H1 (cell line): Measurements from ENCODE around the gene CXCL11. TPM values are rescaled to one million over a fixed set of nuclear protein-coding genes. Genes with fewer than 3 reads are reported as not detected.

Source experiments
- CTCF ChIA-PET: fragments of 300-600 bp; sonication (Branson Sonifier 250); formaldehyde crosslinking; loops from one replicate; lab custom pipeline; 2021; ENCODE audit not compliant: partially characterized antibody; lab: Charles Lee
- POLR2A ChIA-PET: fragments of 300-600 bp; sonication (Branson Sonifier 250); formaldehyde crosslinking; loops from one replicate; lab custom pipeline; 2021; ENCODE audit warnings: inconsistent platforms; ENCODE audit not compliant: partially characterized antibody; lab: Charles Lee
- DNase-seq, 2 experiments: peaks; one replicate each; pipeline versions ENCODE4 v3.0.0 to v3.0.0-alpha.2; 2010 to 2022; ENCODE audit warnings: low spot score in 2 of 2, low read depth in 1 of 2, mixed read lengths in 1 of 2
- FAIRE-seq: peaks from 2 replicates; lab custom pipeline; 2011; peaks lifted over from hg19 to GRCh38; lab: Jason Lieb, UNC
- H2AFZ ChIP-seq: 2 replicates; pipeline ENCODE4 v1.8.1; 2012; ENCODE audit warnings: low read length, inconsistent platforms
- H2AK5ac ChIP-seq: 2 replicates; pipeline ENCODE4 v1.6.1; 2013; ENCODE audit warnings: low read depth, low read length
- H2BK120ac ChIP-seq: replicated peaks from 2 replicates; pipeline ENCODE3; 2013; ENCODE audit warnings: low read depth, low read length, inconsistent platforms
- H2BK12ac ChIP-seq: 2 replicates; pipeline ENCODE4 v1.6.1; 2013; ENCODE audit warnings: low read depth, low read length
- H2BK15ac ChIP-seq: 2 replicates; pipeline ENCODE4 v1.6.1; 2013; ENCODE audit warnings: low read length
- H2BK20ac ChIP-seq: 2 replicates; pipeline ENCODE4 v1.6.1; 2013; ENCODE audit warnings: low read length
- H2BK5ac ChIP-seq: 2 replicates; pipeline ENCODE4 v1.6.1; 2013; ENCODE audit warnings: low read depth, low read length
- H3K14ac ChIP-seq: 2 replicates; pipeline ENCODE4 v1.6.1; 2013; ENCODE audit warnings: inconsistent platforms; ENCODE audit not compliant: insufficient read length
- H3K18ac ChIP-seq: 2 replicates; pipeline ENCODE4 v1.6.1; 2013; ENCODE audit warnings: low read length; ENCODE audit errors: extremely low read depth
- H3K23ac ChIP-seq: 2 replicates; pipeline ENCODE4 v1.6.1; 2013; ENCODE audit warnings: inconsistent platforms; ENCODE audit not compliant: insufficient read length
- H3K23me2 ChIP-seq: 2 replicates; pipeline ENCODE4 v1.6.1; 2013; ENCODE audit warnings: low read depth, low read length
- H3K27ac ChIP-seq: 2 replicates; pipeline ENCODE4 v1.6.1; 2011; ENCODE audit warnings: low read depth, low read length, inconsistent platforms
- H3K27me3 ChIP-seq, 4 experiments: replicated peaks in 1 of 4; 1 replicate in 1 of 4; 2 replicates in 3 of 4; pipeline versions ENCODE4 v1.6.1 to v1.8.1; 2011 to 2013; ENCODE audit warnings: low read length in 3 of 4, mild to moderate bottlenecking in 3 of 4, inconsistent platforms in 2 of 4, mixed read lengths in 2 of 4, moderate library complexity in 1 of 4; ENCODE audit not compliant: control insufficient read depth in 3 of 4, insufficient read depth in 3 of 4; ENCODE audit errors: extremely low read depth in 1 of 4
- H3K36me3 ChIP-seq, 4 experiments: 2 replicates each; pipeline versions ENCODE4 v1.6.1 to v1.8.1; 2011 to 2013; ENCODE audit warnings: mild to moderate bottlenecking in 4 of 4, low read length in 3 of 4, moderate library complexity in 2 of 4, control low read depth in 1 of 4, inconsistent platforms in 1 of 4; ENCODE audit not compliant: insufficient read depth in 4 of 4, control insufficient read depth in 2 of 4
- H3K4ac ChIP-seq: replicated peaks from 2 replicates; pipeline ENCODE3; 2013; ENCODE audit warnings: low read length, low read depth, mixed read lengths, inconsistent platforms; ENCODE audit not compliant: insufficient read length
- H3K4me1 ChIP-seq, 4 experiments: replicated peaks in 1 of 4; 1 replicate in 1 of 4; 2 replicates in 3 of 4; pipeline versions ENCODE4 v1.6.1 to v1.8.1; 2011 to 2013; ENCODE audit warnings: low read length in 3 of 4, inconsistent platforms in 2 of 4, mixed read lengths in 1 of 4; ENCODE audit not compliant: insufficient read depth in 4 of 4, control insufficient read depth in 3 of 4
- H3K4me2 ChIP-seq, 2 experiments: 2 replicates each; pipeline versions ENCODE4 v1.6.1 to v1.8.1; 2011 to 2013; ENCODE audit warnings: low read depth in 2 of 2, low read length in 2 of 2, control low read depth in 1 of 2, inconsistent platforms in 1 of 2, mild to moderate bottlenecking in 1 of 2; ENCODE audit not compliant: insufficient read depth in 1 of 2
- H3K4me3 ChIP-seq, 4 experiments: fragments of 200-600, 300-600 bp in 1 of 4; sonication (generic), shearing (Covaris generic), sonication (Bioruptor Twin) in 1 of 4; 2 replicates each; pipeline versions ENCODE4 v1.5.1 to v1.8.1; 2011 to 2016; ENCODE audit warnings: low read length in 4 of 4, low read depth in 3 of 4, control low read depth in 2 of 4, inconsistent platforms in 2 of 4, mild to moderate bottlenecking in 2 of 4, mixed read lengths in 1 of 4, moderate library complexity in 1 of 4; ENCODE audit not compliant: insufficient read depth in 2 of 4; ENCODE audit errors: extremely low read depth in 1 of 4
- H3K56ac ChIP-seq: replicated peaks from 2 replicates; pipeline ENCODE3; 2013; ENCODE audit warnings: low read depth, mild to moderate bottlenecking, mixed read lengths, low read length, inconsistent platforms; ENCODE audit not compliant: insufficient read length
- H3K79me1 ChIP-seq: 2 replicates; pipeline ENCODE4 v1.6.1; 2013; ENCODE audit warnings: low read depth, low read length, control low read depth
- H3K79me2 ChIP-seq, 2 experiments: 2 replicates each; pipeline versions ENCODE4 v1.6.1 to v1.8.1; 2012 to 2013; ENCODE audit warnings: low read length in 2 of 2, mild to moderate bottlenecking in 2 of 2, inconsistent platforms in 1 of 2; ENCODE audit not compliant: insufficient read depth in 2 of 2, control insufficient read depth in 1 of 2
- H3K9ac ChIP-seq, 4 experiments: replicated peaks in 1 of 4; 1 replicate in 1 of 4; 2 replicates in 3 of 4; pipeline versions ENCODE4 v1.6.1 to v1.8.1; 2011 to 2013; ENCODE audit warnings: low read depth in 3 of 4, low read length in 3 of 4, control low read depth in 2 of 4, mild to moderate bottlenecking in 2 of 4, moderate library complexity in 2 of 4, inconsistent platforms in 1 of 4; ENCODE audit errors: extremely low read depth in 1 of 4
- H3K9me3 ChIP-seq, 2 experiments: 2 replicates each; pipeline versions ENCODE4 v1.6.1 to v1.8.1; 2012 to 2013; ENCODE audit warnings: mild to moderate bottlenecking in 2 of 2, moderate library complexity in 2 of 2, control low read depth in 1 of 2, inconsistent platforms in 1 of 2, low read depth in 1 of 2, low read length in 1 of 2, mixed read lengths in 1 of 2; ENCODE audit not compliant: insufficient read depth in 2 of 2
- H4K20me1 ChIP-seq, 2 experiments: replicated peaks in 1 of 2; 2 replicates each; pipeline versions ENCODE3 to v1.8.1; 2011 to 2013; ENCODE audit warnings: inconsistent platforms in 2 of 2, low read length in 2 of 2, mild to moderate bottlenecking in 1 of 2; ENCODE audit not compliant: insufficient read depth in 2 of 2, control insufficient read depth in 1 of 2
- H4K5ac ChIP-seq: 2 replicates; pipeline ENCODE4 v1.6.1; 2013; ENCODE audit warnings: low read length, low read depth, mixed read lengths, inconsistent platforms; ENCODE audit not compliant: insufficient read length
- H4K8ac ChIP-seq: 2 replicates; pipeline ENCODE4 v1.8.0; 2013; ENCODE audit warnings: mild to moderate bottlenecking, moderate library complexity, low read length, inconsistent platforms; ENCODE audit not compliant: insufficient read depth; ENCODE audit errors: extremely low read depth
- H4K91ac ChIP-seq: replicated peaks from 2 replicates; pipeline ENCODE3; 2013; ENCODE audit warnings: low read length, mixed read lengths, inconsistent platforms; ENCODE audit not compliant: insufficient read length
- ASH2L ChIP-seq: fragments of 200-600, 300-600 bp; sonication (generic); IDR thresholded peaks from one replicate; pipeline ENCODE4 v1.7.1; 2017; ENCODE audit warnings: low read length
- BACH1 ChIP-seq: IDR thresholded peaks from 2 replicates; pipeline ENCODE4 v1.6.1; 2012; ENCODE audit warnings: low read length, improper control_type of control experiment
- BCL11A ChIP-seq, 2 experiments: IDR thresholded peaks; one replicate each; pipeline ENCODE4 v1.6.1; 2011; ENCODE audit warnings: low read depth in 2 of 2, low read length in 2 of 2, mild to moderate bottlenecking in 2 of 2
- CTCF ChIP-seq, 3 experiments: IDR thresholded peaks; 1 replicate in 2 of 3; 2 replicates in 1 of 3; pipeline versions ENCODE4 v1.5.1 to v1.6.1; 2011; ENCODE audit warnings: low read length in 3 of 3, mild to moderate bottlenecking in 3 of 3, inconsistent platforms in 2 of 3, low read depth in 1 of 3, moderate library complexity in 1 of 3; ENCODE audit not compliant: insufficient read depth in 1 of 3; ENCODE audit errors: control extremely low read depth in 1 of 3
- EGR1 ChIP-seq: IDR thresholded peaks from 2 replicates; pipeline ENCODE4 v1.6.1; 2011; ENCODE audit warnings: low read depth, low read length, borderline replicate concordance
- HDAC2 ChIP-seq, 2 experiments: fragments of 300-600 bp in 1 of 2; sonication (generic) in 1 of 2; IDR thresholded peaks; 2 replicates each; pipeline ENCODE4 v1.6.1; 2011 to 2012; ENCODE audit warnings: low read depth in 2 of 2, low read length in 2 of 2, mild to moderate bottlenecking in 2 of 2, moderate library complexity in 2 of 2, borderline replicate concordance in 1 of 2, inconsistent platforms in 1 of 2
- KDM4A ChIP-seq: IDR thresholded peaks from one replicate; pipeline ENCODE4 v1.7.1; 2012; ENCODE audit warnings: low read depth, mild to moderate bottlenecking, moderate library complexity, low read length, inconsistent platforms; ENCODE audit not compliant: severe bottlenecking
- TCF12 ChIP-seq: IDR thresholded peaks from 2 replicates; pipeline ENCODE4 v1.6.1; 2011; ENCODE audit warnings: low read depth, mild to moderate bottlenecking, low read length
- WGBS, 2 experiments: shearing (Covaris generic) in 1 of 2; methylation state at CpG; one replicate each; pipeline versions ENCODE4 v1.1.6 to v1.1.7; 2013 to 2015; ENCODE audit warnings: low lambda C conversion rate in 2 of 2, mixed read lengths in 2 of 2, inconsistent platforms in 1 of 2, low coverage in 1 of 2, missing lambda C conversion rate in 1 of 2; ENCODE audit not compliant: insufficient replicate concordance in 2 of 2, insufficient coverage in 1 of 2, insufficient read length in 1 of 2; ENCODE audit errors: extremely low coverage in 1 of 2, missing lambda C conversion rate in 1 of 2; 5-methylcytosine and 5-hydroxymethylcytosine counted together
- polyA plus RNA-seq, 7 experiments: library from polyadenylated mRNA; depleted of rRNA in 3 of 7; stranded (reverse) in 5 of 7; unstranded in 2 of 7; fragments of >200 nt in 5 of 7; fragments of 200-250 nt in 2 of 7; gene quantifications; 1 replicate in 5 of 7; 2 replicates in 1 of 7; 4 replicates in 1 of 7; pipeline versions ENCODE4 v1.2.1 to v1.2.3, GENCODE V29; 2011 to 2013; ENCODE audit warnings: missing spikeins in 2 of 7, mixed read lengths in 2 of 7
- total RNA-seq: library from RNA; stranded (reverse); fragmentation: NEBNext Ultra II Directional; extraction: Animal tissue kit (Norgen Biotek cat#: 25700); gene quantifications from 2 replicates; pipeline ENCODE4 v1.2.1, GENCODE V29; 2021
- TF ChIP-seq, protein P1 (sequence below): IDR thresholded peaks from 2 replicates; pipeline ENCODE4 v1.6.1; 2012; ENCODE audit warnings: inconsistent platforms
- TF ChIP-seq, protein P2 (sequence below): IDR thresholded peaks from 2 replicates; pipeline ENCODE4 v1.6.1; 2012; ENCODE audit warnings: inconsistent platforms

CXCL11 gene
- total and polyA plus RNA-seq, 2 of the 8 experiments (the other 6 are each of a cell fraction or from before 2014, with no cell fraction given) = 0.18 TPM; not detected in 1

DNA sequence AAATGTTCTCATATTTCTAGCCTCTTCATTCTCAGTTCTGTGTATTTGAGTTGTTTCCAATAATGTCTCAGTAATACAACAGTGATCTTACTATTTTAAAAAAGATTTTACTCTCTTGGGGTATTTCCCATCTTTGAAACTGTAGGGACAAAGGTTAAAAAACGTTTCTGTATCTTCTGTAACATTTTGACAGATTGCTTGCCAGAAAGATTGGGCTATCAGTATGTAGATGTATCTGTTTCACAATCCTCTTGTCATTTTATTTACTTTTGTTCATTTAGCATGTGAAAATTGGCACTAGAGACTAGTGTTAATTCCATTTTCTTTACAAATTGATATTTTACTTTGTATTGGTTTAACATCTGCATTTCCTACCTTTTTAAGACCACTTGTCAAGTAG lies 22.3 kb downstream of the CXCL11 start:
- FAIRE-seq (no peak), DNase-seq (no peak)
- TF ChIP-seq, protein P1, sequence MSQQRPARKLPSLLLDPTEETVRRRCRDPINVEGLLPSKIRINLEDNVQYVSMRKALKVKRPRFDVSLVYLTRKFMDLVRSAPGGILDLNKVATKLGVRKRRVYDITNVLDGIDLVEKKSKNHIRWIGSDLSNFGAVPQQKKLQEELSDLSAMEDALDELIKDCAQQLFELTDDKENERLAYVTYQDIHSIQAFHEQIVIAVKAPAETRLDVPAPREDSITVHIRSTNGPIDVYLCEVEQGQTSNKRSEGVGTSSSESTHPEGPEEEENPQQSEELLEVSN = no peak
- TF ChIP-seq CTCF (IDR thresholded peaks at IDR 0.05; ENCODE audit: control extremely low read depth in 1 of 3, insufficient read depth in 1 of 3, low read depth in 1 of 3, low read length in 3 of 3) (no peak), HDAC2 (IDR thresholded peaks at IDR 0.05; ENCODE audit: borderline replicate concordance in 1 of 2, low read depth in 2 of 2, low read length in 2 of 2) (no peak), EGR1 (no peak), BACH1 (no peak), ASH2L (no peak), BCL11A (IDR thresholded peaks at IDR 0.05; ENCODE audit: low read depth in 2 of 2, low read length in 2 of 2) (no peak), KDM4A (no peak), TCF12 (no peak)
- TF ChIP-seq, protein P2, sequence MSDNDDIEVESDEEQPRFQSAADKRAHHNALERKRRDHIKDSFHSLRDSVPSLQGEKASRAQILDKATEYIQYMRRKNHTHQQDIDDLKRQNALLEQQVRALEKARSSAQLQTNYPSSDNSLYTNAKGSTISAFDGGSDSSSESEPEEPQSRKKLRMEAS = no peak
- ChIA-PET POLR2A (no interaction called here), CTCF (no interaction called here)
- Histone ChIP-seq H4K8ac (no peak overlapping the region), H4K5ac (no peak overlapping the region), H3K4me2 (no peak overlapping the region), H3K36me3 (no peaks in the 10 kb centered on the region), H3K79me2 (no peaks in the 10 kb centered on the region), H2BK15ac (no peak overlapping the region), H3K56ac (no peak overlapping the region), H2BK20ac (no peak overlapping the region), H3K4me3 (no peak overlapping the region), H4K91ac (no peak overlapping the region), H4K20me1 (no peaks in the 10 kb centered on the region), H2AFZ (no peak overlapping the region), H3K27me3 (no peaks in the 10 kb centered on the region; a peak in 1 of 7 replicates), H3K9me3 (no peaks in the 10 kb centered on the region), H2BK5ac (no peak overlapping the region), H2BK120ac (no peak overlapping the region), H3K18ac (no peak overlapping the region), H3K4ac (no peak overlapping the region), H3K9ac (no peak overlapping the region), H3K27ac (no peak overlapping the region), H2AK5ac (no peak overlapping the region), H3K4me1 (peaks cover 0 to 7% (median 3%) of the 10 kb centered on the region in 4 experiments; a peak in 5 of 7 replicates), H2BK12ac (no peak overlapping the region), H3K23me2 (no peaks in the 10 kb centered on the region; the same call in 1 of the 2 replicates), H3K79me1 (no peaks in the 10 kb centered on the region), H3K23ac (no peak overlapping the region), H3K14ac (no peak overlapping the region)
- 50% methylated on average over 1 of the region's 1 CpG; no CpG with 5 or more reads in 1 of the 2 experiments for WGBS, 2 experiments
